NCI-H2029 (cell line): ENCODE results near the gene A2M.
"Not testable (repeated sequence)": the region's sequence is repeated elsewhere in the genome, so short reads cannot be mapped to it uniquely, and the experiment has no call there.

ENCODE experiments used
- DNase-seq: peaks from one replicate; lab custom pipeline; 2025; lab: John Stamatoyannopoulos, UW

The A2M gene

GRCh38 chr12:9115731-9116559 lies at the start of gene A2M:
Gene A2M, minus strand, starts transcription at chr12:9115919. Its CDS starts 70 bp downstream, at chr12:9115849.
- no peak for DNase-seq

GRCh38 chr12:9163392-9163791 lies 47.7 kb upstream of the A2M start:
- DNase-seq: no peak

GRCh38 chr12:9156119-9156518 lies 40.4 kb upstream of the A2M start:
- DNase-seq: no peak

GRCh38 chr12:9149372-9149771 lies 33.7 kb upstream of the A2M start:
- no peak for DNase-seq

GRCh38 chr12:9148926-9149325 lies 33.2 kb upstream of the A2M start:
- no peak for DNase-seq

GRCh38 chr12:9147461-9147860 lies 31.7 kb upstream of the A2M start:
- no peak for DNase-seq

GRCh38 chr12:9144730-9145106 lies 29.0 kb upstream of the A2M start:
- DNase-seq: no peak

- DNase-seq: no peak
Observed at GRCh38 chr12:9143929-9144729, 28.4 kb upstream of the A2M start.

GRCh38 chr12:9143137-9143536 lies 27.4 kb upstream of the A2M start:
- DNase-seq: no peak

GRCh38 chr12:9139588-9140290 lies 24.0 kb upstream of the A2M start:
- not testable (repeated sequence) for DNase-seq

GRCh38 chr12:9135903-9136310 lies 20.2 kb upstream of the A2M start:
- DNase-seq: no peak

GRCh38 chr12:9134981-9135628 lies 19.4 kb upstream of the A2M start:
- DNase-seq: no peak

GRCh38 chr12:9133216-9133916 lies 17.6 kb upstream of the A2M start:
- DNase-seq: no peak

GRCh38 chr12:9132008-9132535 lies 16.4 kb upstream of the A2M start:
- DNase-seq: no peak

GRCh38 chr12:9130244-9130643 lies 14.5 kb upstream of the A2M start:
- DNase-seq: no peak

GRCh38 chr12:9127936-9128663 lies 12.4 kb upstream of the A2M start:
- DNase-seq: no peak

GRCh38 chr12:9127484-9127883 lies 11.8 kb upstream of the A2M start:
- no peak for DNase-seq

- DNase-seq: no peak
Observed at GRCh38 chr12:9124383-9125031, 8.8 kb upstream of the A2M start.

- no peak for DNase-seq
Observed at GRCh38 chr12:9123781-9124382, 8.2 kb upstream of the A2M start.
